Stimulated activated CD8-positive, alpha-beta memory T cell treated with anti-CD3 and anti-CD28 coated beads, Interleukin-2, amount 100 ng/mL, for 1 hour (primary cell): ENCODE results near the gene CBLL2.
"Not testable (repeated sequence)": the region's sequence is repeated elsewhere in the genome, so short reads cannot be mapped to it uniquely, and the experiment has no call there.

Source experiments
- DNase-seq, 2 donors: peaks; one replicate each; pipeline ENCODE4 v3.0.0-alpha.2; 2020; ENCODE audit warnings: low read depth in 2 of 2

Gene CBLL2, protein sequence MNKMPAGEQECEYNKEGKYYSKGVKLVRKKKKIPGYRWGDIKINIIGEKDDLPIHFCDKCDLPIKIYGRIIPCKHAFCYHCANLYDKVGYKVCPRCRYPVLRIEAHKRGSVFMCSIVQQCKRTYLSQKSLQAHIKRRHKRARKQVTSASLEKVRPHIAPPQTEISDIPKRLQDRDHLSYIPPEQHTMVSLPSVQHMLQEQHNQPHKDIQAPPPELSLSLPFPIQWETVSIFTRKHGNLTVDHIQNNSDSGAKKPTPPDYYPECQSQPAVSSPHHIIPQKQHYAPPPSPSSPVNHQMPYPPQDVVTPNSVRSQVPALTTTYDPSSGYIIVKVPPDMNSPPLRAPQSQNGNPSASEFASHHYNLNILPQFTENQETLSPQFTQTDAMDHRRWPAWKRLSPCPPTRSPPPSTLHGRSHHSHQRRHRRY

DNA sequence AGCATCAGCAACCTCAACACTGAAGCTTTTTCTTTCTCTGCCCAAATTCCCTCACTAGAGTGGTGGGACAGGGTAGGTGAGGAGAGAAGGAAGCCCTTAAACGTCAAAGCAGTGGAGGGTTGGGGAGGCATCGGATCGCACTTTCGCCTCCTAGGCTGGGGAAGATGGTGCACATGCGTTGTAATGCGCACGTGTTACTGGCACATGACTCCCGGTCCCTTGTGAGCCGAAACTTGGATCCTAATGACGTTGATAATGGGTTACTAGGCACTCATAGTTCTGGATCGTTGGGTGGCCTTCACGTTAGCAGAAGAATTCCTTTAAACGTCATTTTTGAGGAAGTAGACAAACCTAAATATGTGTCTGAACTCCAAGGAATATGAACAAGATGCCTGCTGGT is at the start of gene CBLL2:
CBLL2 (plus strand) TSS at position 301 of the 400 bp plus-strand sequence; CDS start at position 380, 79 bp downstream.
- DNase-seq: no peak

DNA sequence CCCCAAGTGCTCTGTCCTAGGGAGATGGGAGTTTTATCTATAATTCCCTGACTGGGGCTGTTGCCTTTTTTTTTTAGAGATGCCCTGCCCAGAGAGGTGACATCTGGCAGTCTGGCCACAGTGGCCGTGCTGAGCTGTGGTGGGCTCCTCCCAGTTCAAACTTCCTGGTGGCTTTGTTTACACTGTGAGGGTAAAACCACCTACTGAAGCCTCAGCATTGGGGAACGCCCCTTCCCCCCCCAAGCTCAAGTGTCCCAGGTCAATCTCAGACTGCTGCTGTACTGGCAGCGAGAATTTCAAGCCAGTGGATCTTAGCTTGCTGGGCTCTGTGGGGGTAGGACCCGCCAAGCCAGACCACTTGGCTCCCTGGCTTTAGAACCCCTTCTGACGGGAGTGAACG is 38.3 kb upstream of the CBLL2 start:
- DNase-seq: no peak

DNA sequence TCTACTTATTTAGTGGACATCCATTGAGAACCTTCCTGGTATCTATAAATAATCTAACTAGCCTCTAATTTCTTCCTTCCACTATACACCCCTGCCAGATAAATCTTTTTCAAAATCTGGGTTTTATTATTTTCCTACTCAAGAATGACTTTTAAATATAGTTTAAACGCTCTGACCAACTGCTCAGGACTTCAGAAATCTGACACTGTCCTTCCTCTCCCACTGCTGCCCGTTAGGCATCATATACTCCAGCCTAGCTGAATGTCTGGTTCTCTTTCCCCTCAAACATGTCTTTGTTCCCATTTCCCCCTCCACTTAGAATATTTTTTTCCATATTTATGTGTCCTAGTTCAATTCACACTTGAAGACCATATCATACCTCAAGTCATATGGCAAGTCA is 35.2 kb upstream of the CBLL2 start:
- DNase-seq: no peak

DNA sequence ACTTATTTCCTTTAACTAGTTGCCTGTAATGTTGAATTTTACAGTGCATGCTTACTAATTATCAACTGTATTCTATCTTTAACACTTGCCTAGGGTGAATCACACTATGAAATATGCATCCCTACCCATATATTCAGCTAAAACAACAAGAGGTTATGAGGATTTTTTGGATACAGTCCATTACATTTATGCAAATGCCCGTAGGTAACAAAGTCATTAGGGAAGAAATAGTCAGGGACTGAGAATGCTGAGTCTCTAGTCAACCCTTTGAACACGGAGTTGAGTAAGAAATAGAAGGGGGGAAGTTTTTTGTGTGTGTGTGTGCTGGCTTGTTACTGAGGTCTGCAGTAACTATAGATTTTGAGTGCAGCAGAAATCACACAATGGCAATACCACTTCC is 26.1 kb upstream of the CBLL2 start:
- DNase-seq: no peak

DNA sequence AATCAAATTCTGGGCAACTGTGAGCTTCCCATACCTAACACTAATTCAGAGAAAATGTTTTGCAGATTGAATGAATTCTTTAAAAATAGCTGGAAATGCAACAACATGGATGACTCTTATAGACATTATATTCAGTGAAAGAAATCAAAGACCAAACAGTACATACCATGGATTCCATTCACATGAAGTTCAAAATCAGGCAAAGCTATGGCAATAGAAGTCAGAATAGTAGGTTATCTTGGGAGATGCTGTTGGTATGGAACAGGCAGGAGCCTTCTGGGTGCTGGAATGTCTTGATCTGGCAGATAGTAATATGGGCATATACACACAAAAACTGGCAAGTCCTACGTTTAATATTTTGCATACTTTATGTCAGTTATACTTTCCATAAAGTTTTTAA is 25.5 kb upstream of the CBLL2 start:
- no peak for DNase-seq

DNA sequence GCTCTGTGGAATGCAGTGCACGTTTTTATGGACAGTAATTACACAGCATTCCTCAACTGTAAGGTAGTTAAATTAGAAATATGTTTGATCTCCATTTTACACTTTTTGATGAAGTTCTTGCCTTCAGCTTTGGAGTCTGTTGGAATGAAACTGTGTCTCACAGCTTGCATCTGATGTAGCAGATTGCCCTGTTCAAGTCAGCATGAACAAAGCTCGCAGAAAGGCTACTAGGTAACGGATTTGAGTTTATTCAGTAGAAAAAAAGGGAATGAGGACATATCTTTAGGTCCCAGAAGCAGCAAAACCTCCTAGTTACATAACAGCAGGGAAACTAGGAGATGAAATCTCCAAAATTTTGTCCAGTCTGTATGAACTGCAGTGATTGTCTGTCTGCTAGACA is 24.3 kb upstream of the CBLL2 start:
- DNase-seq: no peak

DNA sequence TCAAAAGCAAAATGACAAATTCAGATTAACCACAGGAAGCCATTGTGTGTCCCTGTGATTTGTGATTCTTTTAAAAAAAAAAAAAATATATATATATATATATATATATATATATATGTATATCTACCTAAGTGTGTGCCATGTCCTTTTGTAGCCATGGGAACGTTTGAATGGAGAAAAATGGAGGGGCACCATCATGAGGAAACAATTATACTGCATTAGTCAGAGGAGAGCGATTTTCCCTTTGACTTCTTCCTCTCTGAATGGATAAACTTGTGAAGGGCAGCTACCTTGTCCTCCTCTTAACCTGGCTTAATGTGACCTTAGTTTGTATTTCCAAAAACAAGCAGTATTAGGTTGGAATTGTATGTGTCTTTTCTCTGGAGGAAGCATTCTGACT is 23.3 kb upstream of the CBLL2 start:
- DNase-seq: no peak

DNA sequence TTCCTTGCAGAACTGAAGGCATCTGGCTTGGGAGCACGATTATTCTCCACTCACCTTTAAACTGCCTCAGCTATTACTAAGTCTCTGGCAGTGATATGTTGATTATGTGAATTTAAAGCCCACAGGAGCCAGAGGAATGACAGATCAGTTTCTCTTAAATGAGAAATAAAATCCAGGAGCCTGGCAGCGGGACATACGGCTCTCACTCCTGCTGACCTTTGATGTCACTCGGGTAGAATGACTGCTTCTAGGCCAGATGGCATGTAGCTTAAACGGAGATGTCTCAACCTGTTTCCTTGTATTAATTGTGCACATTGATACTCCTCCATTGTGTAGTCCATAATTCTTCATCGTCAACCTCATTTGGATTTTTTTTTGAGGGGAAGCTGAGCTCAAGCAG is 4.0 kb upstream of the CBLL2 start:
- DNase-seq: no peak

DNA sequence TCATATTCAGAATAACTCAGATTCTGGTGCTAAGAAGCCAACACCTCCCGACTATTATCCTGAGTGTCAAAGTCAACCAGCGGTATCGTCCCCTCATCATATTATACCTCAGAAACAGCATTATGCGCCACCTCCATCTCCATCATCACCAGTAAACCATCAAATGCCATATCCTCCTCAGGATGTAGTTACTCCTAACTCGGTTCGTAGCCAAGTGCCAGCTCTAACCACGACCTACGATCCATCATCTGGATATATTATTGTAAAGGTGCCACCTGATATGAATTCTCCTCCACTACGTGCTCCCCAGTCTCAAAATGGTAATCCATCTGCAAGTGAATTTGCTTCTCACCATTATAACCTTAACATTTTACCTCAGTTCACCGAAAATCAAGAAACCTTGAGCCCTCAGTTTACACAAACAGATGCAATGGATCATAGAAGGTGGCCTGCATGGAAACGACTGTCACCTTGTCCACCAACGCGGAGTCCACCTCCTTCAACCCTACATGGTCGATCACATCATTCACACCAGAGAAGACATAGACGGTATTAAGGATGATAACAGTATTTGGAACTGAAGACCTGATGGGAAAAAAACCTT is 1.1 kb downstream of the CBLL2 start:
- DNase-seq: no peak

DNA sequence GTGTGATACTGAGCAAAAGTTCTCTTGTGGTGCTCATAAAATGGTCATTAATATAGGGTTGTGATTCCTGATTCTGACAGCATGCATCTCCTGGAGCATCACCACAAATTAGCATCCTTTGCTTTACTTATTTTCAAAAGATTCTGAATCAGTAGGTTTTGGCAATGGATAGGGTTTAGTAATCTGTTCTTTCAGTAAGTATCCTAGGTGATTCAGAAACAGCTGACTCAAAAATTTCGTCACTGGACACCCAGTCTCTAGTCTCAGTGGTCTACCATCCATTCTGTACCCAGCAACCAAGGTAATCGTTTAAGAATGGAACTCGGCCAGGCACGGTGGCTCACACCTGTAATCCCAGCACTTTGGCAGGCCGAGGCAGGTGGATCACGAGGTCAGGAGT is 4.1 kb downstream of the CBLL2 start:
- DNase-seq: no peak

DNA sequence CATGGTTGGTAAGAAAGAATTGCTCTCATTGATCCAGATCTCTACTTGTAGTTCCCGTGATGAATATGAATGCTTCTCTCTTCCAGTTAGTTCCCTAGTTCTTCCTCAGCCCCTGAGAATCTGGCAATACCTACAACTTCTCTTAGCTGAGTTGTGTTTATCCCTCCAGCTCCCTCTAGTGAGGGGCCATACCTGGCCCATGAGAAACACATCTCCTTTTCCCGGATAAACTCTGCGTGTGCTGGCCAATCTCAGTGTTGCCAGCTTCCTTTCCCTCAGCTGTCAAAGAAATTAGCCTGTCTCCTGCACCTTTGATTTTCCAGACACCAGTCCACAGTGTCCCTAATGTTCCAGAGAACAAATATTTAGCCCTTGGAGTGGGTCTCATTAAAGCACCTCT is 5.7 kb downstream of the CBLL2 start:
- DNase-seq: no peak

DNA sequence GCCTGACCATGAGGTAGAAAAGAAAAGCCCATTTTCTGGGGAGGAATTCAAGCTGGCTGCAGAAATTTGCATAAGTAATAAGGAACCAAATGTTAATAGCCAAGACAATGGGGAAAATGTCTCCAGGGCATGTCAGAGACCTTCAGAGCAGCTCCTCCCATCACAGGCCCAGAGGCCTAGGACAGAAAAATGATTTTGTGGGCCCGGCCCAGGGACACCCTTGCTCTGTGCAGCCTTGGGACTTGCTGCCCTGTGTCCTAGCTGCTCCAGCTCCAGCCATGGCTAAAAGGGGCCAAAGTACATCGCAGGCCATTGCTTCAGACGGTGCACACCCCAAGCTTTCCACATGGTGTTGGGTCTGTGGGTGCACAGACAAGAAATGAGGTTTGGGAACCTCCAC is 16.5 kb downstream of the CBLL2 start:
- not testable (repeated sequence) for DNase-seq

DNA sequence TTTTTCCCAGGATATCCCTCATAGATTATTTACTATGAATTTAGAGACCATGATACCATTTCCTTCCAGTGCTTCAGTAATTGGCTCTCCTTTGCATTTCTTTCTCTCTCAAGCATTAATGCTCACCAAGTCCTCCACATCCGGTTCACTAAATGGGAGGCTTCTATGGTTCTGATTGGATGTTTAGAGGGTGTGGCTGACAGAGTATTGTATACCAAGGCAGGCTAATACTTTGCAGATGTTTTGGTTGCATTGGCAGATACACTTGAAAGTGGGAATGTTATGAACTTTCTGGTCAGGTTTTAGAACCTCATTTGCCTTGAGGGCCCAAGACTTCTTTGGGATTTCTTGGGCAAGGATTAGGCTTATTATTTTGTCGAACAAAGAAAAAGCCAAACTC is 24.2 kb downstream of the CBLL2 start:
- no peak for DNase-seq

DNA sequence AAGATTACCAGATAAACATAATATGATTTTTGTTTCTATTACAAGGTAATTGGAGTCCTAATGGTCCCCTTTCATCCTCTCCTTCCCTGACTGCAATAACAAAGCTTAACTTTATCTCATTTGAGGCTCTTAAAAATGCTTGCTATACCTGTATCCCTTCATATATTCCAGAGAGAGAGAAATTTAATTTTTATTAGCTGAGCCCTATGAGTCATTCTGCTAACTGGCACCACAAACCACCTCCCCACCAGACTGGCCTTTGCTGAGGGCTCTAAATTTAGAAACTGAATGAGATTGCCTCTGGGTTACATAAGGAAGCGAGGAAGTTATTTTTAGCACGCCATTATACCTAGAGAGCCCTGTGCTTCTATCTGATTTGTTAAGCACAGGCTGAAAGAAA is 27.4 kb downstream of the CBLL2 start:
- no peak for DNase-seq

DNA sequence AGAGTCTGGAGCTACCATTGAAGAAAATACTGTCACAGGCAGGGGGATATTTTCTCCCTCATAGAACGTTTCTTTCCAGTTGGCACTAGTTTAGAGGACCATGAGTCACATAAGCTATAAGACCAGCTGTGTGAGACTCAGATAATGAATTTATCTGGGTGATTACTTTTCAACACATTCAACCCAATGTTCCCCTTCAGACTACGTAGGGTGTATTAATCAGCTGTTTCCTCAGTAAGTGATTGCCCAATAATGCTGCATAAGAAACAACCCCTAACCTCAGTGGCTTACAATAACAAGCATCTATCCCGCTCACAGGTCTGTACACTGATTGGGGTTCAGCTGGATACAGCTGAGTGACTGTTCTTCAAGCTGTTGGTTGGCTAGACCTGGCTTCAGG is 38.1 kb downstream of the CBLL2 start:
- no peak for DNase-seq

DNA sequence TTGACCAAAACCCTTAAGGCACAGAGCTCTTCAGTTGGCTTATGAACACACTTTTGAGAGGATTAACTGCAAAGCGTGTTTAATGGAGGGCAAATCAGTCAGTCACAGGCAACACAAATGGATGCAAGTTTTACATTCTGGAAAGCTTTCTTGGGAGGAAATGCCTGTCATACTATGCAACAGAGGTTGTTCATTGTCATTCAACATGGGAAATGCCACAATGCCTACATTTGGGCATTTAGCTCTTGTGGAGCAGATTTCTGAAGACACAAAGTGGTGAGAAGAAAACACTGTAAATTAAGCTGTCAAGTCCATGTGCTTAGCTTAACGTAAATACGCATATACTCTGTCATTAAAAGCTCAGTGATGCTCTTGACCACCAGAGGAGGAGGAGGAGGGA is 41.1 kb downstream of the CBLL2 start:
- DNase-seq: no peak

DNA sequence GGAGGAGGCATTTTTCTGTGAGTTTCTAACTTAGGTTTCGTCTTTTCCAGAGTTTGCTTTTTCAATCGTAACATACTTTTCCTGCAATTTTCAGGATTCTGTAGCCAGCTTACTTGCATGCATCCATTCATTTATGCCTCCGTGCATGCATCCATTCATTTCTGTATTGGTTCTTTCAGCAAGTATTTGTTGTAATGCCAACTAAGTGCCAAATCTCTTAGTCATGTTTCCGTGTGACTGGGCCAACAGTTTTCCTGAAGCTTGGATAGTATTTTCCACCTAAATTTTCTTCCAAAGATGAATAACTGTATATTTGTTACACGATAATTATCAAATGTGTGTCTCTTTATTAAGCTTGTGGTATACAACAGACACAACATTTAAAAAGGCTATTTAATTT is 41.5 kb downstream of the CBLL2 start:
- no peak for DNase-seq

DNA sequence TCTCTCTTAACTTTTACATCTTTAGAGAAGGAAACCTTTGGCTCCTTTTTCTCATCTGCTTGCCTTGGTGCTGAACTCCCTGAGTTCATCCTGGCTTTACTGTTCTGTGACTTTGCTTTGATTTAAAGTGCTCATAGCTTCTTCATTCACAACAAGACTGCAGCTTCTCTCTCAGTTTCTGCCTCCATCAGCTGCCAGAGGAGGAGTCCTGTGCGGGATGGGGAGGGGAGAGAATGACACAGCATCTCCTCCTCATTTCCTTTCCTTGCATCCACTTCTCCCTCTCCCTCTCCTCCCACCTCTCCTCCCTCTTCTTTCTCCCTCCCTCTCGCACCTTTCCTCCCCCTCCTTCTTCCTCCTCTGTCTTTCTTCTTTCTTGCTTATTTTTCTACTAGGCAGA is 42.0 kb downstream of the CBLL2 start:
- DNase-seq: no peak

DNA sequence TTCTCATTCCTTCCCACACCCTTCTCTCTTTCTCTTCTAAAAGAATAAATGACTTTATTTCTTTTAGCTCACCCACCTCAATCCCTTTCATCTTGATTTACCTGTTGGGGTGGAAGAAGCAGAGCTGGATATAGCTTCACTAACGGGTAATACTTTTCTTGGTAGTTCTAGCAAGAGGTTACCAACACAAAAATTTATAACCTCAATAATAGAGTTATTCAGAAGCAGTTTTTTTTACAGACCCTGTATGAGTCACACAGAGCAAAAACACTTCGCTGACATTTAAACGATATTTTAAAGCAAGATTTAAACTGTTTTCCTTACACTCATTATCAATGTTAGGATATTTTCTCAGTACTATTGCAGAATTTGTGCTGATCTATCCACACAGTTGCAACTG is 42.4 kb downstream of the CBLL2 start:
- no peak for DNase-seq

DNA sequence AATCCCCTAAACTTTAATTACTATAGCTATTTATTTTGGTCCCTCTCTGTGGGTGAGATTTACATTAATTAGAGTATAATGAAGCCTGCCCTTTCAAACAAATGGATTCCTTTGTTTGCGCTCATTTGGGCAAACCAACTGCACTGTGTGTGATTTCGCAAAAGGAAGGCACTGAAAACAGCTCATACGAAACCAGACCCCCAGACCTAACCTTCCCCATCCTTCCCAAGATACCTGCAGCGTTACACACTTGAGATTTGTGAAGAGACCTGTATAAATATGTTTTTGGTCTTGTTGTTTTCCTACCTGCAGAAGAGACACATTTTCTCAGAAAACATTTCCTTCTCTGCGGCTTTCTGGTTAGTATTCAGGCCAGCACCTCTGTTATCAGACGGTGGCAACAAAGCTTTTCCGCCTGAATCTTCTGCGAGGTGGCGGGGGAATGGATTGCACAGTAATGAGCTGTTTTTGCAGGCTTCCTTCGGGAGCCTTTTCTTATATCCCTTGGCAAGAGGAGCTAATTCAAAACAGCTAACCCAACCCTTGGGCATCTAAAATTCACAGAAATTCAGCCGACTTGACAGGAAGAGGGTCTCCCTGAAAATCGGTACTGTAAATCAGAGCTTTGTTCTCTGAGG is 47.6 kb downstream of the CBLL2 start:
- DNase-seq: no peak

DNA sequence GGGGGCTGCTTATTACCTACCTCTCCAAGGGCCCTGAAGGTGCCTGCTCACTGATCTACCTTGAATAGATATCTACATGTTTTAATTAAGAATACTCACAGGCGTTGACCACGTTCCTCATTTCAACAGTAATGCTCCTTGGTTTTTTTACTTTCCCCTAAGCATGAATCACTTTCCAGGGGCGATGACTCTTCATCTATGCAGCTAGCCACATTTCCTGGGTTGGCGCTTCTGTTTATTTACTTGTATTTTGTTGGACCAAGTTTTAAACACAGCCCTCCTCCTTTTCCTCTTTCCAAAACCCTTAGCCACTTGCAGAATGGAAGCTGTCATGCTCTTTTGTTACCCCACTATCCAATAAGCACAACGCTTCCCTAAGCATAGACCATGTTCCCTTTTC is 50.8 kb downstream of the CBLL2 start:
- no peak for DNase-seq
